DMS79 treated with DMSO at 0.1 percent for 48 hours (cell line): ENCODE results near the gene RARRES2.
"Not testable (repeated sequence)": the region's sequence is repeated elsewhere in the genome, so short reads cannot be mapped to it uniquely, and the experiment has no call there.

Experiments used
- DNase-seq: peaks from one replicate; lab custom pipeline; 2025; lab: John Stamatoyannopoulos, UW

Gene RARRES2

DNA sequence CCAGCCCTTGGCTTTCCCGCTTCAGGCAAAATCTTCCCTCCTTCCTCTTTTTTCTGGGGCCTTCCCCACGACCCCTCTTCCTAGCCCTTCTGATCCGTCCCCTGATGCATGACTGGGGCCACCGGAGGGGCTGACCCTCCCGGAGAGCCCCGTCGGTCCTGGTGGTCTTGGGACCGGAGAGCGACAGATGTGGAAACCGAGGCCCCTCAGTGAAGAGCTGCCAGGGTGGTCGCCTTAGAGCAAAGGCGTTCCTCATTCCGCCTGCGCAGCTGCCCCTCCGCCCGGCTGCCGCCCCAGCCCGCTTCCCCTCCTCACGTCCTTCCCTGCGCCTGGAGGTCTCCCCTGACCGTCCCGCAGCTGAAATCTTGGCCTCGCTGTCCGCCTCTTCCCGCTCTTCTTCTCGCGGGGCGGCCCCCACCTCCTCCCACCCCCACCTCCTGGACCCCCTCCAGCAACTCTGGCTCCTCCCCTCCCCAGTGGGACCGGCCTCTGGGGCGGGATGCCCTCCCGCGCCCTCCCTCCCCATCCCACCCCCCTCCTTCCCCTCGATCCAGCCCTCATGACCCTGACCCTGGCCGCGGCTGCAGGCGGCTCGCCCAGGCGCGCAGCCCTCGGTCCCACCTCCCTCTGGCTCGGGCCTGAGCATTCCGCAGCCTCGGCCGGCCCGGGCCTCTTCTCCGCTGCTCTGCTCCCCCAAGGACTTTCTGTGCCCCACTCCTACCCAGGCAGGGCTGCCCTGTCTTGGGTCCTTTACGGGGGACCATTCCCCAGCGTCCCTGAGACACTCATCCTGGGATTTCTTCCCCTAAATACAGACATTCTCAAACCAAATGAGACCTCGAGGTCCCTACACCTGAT lies at the start of gene RARRES2:
Gene RARRES2, minus strand, starts transcription at position 367 of the 858 bp plus-strand sequence. CDS start 1,020 bp downstream, outside the sequence.
- DNase-seq: no peak

DNA sequence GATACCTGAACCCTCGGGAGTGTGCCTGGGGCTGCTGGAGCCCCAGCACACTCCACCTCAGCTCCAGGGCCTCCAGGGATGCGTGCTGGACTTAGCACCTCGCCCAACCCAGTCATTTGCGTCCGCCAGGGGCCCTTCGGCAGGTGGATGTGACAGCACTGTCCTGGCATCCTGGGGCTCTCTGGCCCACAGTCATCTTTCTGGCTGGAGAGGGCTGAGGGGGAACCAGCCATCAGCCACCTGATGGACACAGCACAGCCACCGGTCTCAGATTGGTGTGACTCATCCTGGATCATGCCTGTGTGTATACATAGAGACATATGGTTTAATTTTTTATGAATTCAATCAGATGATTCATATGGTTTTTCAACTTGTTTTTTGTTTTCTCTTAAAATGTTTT lies 48.8 kb upstream of the RARRES2 start:
- no peak for DNase-seq

DNA sequence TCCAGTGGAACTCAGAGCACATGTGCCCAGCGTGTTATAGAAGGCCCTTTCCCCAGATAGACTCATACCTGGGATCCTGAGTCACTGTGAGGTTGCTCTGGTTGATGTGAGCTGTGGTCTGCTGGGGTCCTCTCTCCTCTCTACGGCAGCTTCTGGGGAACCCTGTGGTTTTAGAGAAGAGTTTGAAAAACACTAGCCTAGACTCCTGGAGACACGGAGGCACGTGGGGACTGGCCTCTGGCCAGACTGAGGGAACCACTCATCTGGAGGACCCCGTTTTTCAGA lies 48.0 kb upstream of the RARRES2 start:
- no peak for DNase-seq

DNA sequence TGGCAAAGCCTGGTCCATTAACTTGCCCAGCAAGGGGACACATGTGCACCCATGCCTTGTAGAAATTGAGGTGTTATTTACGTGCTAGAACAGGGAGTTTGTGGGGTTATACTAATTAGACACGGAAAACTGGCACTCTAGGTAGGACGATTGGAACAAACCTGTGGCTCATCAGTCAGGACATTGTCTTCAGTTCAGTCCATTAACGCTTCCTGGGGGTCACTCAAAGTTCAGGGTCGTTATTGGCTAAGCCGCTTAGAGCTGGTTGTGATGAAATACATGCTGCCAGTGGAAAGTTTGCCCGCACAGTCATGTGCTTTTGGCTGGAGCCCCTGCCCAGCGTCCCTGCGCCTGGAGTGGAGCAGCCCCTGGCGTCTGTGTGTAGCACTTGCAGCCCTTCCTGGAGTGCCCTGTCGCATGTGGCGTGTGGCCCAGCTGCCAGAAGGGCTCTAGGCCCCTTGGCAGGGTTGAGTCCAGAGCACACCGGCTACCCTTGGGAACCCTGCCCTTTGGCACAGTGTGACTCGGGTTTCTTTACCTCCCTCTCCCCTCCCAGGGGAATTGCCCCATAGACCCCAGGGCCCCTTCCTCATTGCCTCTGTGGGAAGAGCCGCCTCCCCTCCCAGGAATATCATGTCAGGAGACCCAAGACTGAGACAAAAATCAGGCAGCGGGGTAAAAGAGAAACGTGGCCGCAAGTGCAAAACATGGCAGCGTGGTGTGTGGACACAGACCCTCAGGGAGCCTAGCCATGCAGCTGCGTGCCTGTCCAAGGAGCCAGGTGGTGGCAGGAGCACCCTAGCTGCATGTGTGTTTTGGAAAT lies 47.5 kb upstream of the RARRES2 start:
- no peak for DNase-seq

DNA sequence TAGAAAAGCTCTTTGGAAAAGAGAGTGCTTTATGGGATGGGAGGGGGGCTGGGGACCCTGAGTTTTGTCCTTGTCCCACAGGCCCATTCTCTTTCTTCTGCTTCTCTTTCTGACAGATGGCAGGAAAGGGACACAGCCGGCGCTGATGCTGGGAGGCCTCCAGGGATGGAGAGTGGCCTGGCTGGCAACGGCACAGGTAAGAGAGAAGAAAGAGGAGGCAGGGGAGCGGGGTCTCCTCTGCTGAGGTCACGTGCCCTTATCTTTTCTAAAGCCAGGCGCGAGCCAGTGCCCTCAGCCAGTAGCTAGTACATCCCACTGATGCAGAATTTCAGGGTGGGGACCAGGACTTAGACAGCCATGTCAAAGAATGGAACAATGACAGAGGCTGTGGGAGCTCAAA lies 46.9 kb upstream of the RARRES2 start:
- no peak for DNase-seq

DNA sequence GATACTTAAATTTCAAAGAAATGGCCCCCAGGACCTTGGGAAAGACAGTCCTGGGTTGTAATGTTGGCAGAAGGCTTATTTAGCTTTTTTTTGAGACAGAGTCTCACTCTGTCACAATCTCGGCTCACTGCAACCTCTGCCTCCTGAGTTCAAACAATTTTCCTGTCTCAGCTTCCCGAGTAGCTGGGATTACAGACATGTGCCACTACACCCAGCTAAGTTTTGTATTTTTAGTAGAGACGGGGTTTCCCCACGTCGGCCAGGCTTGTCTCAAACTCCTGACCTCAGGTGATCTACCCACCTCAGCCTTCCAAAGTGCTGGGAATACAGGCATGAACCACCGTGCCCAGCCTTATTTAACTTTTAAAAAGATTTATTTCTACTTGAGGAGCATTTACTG lies 44.5 kb upstream of the RARRES2 start:
- not testable (repeated sequence) for DNase-seq

DNA sequence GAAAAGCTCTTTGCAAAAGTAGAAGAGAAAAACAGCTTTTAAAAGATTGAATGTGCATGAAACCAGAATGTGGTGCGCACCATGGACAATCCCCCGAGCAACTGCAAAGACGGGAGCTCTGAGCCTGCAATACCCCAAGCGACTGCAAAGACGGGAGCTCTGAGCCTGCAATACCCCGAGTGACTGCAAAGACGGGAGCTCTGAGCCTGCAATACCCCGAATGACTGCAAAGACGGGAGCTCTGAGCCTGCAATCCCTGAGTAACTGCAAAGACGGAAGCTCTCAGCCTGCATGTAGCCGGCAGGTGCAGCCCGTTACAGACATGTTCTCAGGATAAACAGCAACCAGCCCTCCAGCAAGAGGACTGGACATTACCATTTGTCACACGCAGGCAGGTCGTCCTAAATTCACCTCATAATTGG lies 43.9 kb upstream of the RARRES2 start:
- no peak for DNase-seq

DNA sequence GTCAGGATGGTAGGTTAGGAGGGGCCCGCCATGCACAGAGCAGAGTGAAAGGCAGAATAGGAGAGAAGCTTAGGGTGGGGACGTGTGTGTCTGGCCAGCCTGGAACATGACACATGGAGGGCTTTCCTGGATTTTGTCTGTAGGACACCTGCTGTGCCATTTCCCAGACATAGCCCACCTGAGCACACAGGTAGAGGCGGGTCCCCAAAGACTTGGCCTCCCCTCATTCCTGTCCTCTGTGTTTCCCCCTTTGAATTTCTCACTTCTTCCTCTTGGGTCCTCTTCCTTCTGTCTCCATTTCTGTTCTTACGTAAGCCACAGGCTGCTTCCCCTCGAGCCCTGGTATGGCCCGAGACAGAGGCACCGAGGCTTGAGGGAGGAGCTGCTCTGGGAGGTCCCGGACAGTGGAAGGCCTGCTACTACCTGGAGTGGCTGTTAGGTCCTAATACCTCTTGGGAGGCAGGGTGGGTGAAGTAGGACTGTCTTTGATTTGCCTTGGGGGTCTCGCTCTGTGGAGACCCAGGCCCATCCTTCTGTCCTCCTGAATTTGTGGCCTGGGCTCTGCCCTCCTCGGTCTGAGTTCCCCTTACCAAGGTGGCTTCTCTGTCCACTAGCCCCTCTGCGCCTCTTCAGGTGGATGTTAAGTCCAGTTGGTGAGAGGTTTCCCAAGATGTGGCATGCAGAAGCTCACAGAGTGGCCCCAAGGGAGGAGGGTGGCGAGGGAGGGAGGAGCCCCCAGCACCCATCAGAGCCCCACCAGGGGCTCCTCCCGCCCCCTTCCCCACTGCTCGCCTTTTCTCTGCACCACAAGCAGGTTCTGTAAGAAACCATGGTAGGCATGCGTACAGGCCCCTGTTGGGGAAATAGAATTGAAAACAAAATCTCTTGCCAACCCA lies 43.2 kb upstream of the RARRES2 start:
- DNase-seq: no peak

DNA sequence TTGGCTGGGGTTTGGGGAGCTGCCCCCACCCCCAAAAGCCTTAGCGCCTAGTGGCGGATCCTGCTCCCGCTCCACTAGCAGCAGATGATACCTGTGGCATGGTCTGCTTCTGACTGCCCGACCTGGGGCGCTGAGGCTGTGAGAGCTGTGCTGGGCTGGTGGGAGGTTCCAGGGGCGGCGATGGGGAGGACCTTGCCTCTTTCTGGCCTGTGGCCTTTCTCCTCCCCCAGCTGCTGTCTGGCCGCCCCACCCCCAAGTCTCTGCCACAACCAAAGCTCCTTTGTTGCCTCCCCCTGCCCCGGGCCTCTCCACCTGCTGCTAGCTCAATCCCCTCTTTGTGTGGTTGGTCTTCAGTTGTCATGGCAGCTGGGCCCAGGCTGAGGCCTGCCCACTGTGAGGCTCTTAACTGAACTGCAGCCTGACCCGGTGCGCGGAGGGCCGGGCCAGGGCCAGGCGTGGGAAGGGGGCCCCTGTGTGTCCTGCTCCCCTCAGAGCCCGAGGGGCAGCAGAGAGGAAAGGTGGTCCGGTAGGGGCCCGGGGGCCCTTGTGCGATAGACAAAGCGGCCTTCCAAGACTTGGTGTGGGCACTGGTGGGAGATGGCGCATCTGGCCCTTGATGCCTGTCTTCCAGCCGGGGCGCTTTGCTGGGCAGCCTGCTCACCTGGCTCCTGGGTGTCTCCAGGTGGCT lies 42.4 kb upstream of the RARRES2 start:
- DNase-seq: peak; percentile 78

DNA sequence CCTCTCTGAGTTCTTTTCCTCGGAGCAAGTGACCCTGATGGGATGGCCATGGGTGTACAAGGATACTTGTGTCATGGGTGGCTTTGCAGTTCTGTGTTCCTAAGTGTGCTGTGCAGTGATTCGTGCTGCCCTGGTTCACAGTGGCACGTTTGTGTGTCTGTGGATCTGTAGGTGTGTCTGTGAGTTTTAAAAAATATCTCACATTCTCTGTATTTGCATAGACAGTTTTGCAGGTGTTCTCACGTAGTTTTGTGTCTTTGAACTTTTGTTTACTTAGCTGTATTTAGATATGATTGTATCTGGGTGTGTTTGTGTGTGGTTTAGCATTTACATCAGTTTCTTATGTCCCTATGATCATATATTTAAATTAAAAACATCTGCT lies 41.4 kb upstream of the RARRES2 start:
- no peak for DNase-seq

DNA sequence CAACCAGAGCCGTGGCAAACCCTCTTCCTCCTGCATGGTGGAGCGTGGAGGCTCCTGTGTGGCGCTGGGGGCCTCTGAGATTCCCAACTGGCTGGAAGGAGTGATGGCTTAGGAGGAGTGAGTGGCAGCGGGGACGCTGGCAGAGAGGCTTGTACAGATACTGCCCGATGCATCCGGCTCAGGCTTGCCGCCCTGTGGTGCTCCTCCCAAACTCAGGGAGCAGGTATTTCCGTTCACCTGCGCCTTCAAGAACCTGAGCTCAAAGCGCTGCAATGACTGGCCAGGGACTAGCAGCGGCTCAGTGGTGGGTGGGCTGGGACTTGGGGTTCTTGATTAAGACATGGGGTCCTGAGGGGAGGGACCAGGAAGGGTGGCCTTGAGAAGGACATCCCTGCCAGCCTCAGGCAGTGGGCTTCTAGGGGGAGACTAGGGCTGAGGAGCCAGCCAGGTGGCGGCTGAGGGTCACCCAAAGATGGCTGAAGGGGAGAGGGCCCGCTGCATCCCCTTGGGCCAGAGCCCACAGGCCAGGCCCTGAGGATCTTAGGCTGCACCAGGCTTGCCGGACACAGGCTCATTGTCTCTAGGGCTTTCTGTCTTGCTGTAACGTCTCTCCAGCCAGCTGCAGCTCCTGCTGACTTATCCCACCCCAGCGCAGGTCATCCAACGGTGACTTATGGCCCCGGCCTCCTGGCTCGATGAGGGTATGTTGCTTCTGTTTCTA lies 40.9 kb upstream of the RARRES2 start:
- no peak for DNase-seq

DNA sequence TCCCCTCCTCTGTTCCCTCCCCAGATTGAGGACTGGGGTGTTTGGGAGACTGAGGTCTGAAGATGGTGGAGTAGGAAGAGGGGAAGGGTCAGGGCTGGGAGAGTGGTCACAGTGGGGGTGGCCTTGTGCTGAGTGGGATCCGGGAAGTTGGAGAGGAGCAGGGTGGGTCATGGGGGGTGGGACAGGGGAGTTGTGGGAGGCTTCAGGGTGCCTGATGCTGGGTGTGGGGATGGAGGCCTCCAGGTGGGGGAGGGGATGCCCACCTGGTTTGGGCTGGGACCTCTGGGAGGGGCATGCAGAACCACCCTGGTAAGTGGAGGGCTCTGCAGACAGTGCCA lies 40.3 kb upstream of the RARRES2 start:
- DNase-seq: no peak

DNA sequence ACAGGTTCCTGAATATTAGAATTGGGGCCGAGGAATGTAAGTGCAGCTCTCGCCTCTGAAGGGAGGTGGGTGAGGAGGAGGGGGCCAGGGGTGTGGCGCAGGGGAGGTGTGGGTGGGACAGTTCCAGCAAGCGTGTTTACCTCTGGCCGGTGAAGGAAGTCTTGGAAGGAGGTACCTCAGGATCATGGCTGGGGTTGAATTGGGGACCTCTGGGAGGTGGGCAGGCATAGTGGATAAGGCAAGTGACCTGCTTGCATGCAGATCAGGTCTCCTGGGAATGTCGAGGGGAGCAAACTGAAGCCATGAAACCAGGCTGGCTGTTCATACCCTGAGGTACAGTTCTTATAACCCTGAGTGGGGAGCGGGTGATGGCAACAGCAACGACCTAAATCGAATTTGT lies 39.7 kb upstream of the RARRES2 start:
- DNase-seq: no peak

DNA sequence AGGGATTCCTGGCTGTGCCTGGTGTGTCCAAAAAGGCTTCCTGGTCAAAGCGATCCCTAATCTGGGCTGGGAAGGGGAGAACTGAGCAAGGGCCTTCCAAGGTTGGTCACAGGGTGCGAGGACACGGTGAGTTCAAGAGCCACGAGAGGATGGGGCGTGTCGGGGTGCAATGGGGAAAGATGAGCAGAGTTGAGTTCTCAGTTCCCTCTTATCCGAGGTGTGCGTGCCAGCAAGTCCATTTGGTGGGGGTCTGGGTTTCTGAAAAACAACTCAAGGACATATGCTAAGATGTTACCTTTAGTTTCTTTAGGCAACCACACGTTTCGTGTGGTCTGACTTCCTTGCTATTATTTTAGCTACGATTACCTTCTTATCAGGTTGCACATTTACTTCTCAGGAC lies 39.0 kb upstream of the RARRES2 start:
- DNase-seq: no peak

DNA sequence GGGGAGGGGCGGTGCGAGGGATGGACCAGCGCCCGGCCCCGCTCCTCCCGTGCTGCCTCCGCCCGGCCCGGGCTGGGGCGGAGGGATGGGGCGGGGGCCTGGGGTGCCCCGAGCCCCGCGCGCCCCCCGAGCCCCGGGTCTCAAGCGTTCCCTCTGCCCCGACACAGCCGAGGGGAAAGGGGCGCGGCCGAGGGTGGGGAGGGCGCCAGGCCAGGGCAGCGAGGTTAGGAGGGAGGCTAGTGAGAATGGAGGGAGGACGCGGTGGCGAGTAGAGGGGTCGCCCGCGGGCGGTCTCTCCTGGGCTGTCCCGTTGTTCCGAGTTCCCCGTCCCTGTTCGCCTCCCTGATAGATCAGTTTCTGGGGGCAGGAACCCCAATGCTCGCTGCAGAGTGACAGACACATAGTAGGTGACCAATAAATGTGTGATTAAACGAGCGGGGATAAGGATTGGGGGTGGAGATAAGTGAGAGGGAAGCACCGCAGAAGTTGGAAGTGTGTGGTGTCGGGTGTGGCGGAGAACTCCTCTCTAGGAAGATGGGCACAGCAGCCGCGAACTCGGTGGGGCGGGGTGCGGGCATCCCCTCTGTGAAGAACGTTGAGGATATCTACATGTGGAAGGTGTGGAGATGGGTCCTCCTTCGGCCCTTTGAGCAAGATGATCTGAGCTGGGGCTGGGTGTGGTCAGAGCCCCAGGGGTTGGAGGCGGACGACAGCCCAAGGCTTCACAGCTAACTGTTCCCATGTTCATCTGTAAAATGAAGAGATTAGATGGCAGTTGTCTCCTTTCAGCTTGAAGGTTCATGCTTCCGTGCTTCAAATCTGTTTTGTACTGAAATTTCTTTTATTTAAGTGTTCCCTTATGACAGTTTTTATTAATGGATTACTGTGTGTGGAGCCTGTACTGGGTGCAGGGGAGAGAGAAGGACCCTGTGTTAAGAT lies 38.3 kb upstream of the RARRES2 start:
- DNase-seq: peak; percentile 27

DNA sequence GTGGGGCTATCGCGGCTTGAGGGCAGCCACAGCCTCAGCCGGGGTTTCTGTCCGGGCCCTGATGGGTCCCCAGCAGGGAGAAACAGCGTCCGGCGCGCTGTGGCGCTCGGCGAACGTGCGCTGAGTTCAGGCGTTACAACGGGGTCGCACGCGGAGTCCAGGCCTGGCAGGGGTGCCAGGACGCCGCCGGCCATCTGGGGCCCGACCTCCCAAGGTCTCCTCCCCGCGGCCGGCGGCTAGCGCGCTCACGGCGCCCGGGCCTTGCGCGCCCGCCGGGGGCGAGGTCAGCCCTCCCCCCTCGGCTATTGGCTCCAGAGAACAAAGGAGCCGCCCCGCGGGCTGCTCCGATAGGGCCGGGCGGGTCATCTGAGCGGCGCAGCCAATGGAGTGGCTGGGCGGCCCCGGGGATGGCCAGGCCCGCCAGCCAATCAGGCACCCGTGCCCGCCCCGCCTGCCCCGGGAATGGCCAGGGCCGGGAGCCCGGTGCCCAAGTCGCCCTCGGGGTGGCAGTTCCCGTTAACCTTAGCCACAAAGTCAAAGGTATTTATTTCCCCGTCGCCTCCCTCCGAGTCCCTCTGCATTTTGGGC lies 37.5 kb upstream of the RARRES2 start, which contains the start of gene ZNF775:
Gene ZNF775, plus strand, starts transcription at position 478 of the 588 bp plus-strand sequence. CDS start 9,141 bp downstream, outside the sequence.
- peak; percentile 83 for DNase-seq

DNA sequence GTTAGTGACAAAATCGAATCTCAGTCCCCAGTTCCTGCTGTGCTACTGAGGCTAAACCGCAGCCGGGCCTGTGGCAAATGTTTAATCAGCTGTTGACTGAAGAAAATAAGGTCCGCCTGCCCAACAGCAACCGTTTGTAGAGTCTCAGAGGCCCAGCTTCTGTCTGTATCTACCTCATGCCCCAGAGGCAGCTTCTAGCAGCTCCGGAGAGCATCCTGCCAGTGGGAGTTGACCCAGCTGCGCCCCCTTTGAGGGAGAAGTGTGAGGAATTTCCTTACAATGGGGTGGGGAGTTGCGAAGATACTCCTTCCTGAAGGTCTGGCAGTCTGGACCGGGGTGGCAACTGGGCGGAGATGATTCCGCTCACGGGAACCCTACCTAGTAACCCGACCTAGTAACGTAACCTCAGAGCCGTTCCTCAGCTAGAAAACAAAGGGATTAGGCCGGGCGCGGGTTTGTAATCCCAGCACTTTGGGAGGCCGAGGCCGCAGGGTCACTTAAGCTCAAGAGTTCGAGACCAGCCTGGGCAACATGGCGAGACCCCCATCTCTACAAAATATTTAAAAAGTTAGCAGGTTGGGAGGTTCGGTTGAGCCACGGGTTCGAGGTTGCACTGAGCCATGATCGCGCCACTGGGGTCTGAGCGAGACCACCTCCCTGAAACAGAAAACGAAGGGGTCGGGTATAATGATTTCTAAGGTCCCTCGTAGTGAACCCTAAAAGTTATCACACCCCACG lies 36.9 kb upstream of the RARRES2 start:
- DNase-seq: peak; percentile 25

DNA sequence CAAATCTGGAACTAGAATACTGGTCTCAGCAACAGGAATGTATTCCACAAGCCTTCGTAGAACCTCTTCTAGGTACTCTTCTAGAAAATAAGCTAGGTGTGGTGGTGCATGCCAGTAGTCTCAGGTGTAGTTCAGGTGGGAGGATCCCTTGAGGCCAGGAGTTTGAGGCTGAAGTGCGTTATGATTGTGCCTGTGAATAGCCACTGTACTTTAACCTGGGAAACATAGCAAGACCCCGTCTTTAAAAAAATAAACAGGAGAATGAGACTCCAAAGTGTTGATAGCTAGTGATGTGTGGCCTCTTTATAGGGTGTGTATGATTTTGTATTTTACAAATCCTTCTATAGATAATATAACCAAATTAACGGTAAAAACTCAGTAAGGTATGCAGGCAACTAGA lies 36.2 kb upstream of the RARRES2 start:
- no peak for DNase-seq

DNA sequence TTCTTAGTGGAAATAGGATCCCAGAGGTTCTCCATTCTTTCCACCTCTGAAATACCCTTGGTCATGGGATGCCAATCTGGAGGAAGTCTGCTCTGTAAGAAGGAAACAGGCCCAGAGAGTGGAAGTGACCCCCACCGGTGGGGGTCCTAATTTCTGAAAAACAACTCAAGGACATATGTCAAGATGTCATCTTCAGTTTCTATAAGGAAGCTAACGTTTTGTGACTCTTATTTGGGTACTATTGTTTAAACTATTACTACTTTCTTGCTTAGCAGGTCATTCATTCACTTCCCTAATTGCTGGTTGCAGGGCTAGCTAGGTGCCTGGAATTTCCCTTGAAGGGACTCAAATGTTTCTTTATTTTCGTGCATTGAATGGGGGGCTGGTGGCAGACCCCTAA lies 35.8 kb upstream of the RARRES2 start:
- no peak for DNase-seq
